ENCODE results near the gene MYD88. TPM values are rescaled to one million over a fixed set of nuclear protein-coding genes. Genes with fewer than 3 reads are reported as not detected.

The MYD88 gene
- total RNA-seq, 1 experiment from 2014 or later, result 14.8 TPM

DNA sequence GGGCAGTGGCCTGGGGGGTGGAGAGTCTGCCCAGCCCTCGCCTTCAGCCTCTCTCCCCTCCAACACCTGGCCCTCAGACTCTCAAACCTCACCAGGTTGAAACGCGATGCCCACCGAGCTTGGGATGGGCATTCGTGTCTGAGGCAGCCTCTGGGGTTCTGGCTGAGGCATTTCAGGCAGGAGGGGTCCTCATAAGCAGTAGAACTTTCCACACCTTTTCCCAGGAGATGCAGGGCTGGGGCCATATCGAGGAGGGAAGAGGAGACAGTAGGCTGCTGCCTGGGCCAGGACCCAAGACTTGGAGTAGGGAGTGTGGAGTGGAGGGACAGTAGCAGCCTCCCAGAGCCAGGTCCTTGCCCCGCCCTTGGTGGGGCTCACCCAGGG, 26.1 kb upstream of the MYD88 start:
- POLR2A ChIA-PET, result no interaction called here
- H3K4me3 ChIP-seq (replicated peaks in 1 of 2; ENCODE audit: low read depth in 1 of 2, low read length in 2 of 2), result no peak overlapping the region
- BruUV-seq (replicated peaks), result no TSS peak
- DNase-seq (ENCODE audit: low read depth, low spot score), result no peak
- TF ChIP-seq RAD21 (IDR thresholded peaks at IDR 0.05; ENCODE audit: low read depth) (no peak), EGR1 (IDR thresholded peaks at IDR 0.05; ENCODE audit: low read depth) (no peak), POLR2AphosphoS5 (IDR thresholded peaks at IDR 0.05; ENCODE audit: low read depth, low read length) (no peak)
- TF ChIP-seq, protein P1, sequence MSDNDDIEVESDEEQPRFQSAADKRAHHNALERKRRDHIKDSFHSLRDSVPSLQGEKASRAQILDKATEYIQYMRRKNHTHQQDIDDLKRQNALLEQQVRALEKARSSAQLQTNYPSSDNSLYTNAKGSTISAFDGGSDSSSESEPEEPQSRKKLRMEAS (IDR thresholded peaks at IDR 0.05), result no peak
- TF ChIP-seq, protein P2, sequence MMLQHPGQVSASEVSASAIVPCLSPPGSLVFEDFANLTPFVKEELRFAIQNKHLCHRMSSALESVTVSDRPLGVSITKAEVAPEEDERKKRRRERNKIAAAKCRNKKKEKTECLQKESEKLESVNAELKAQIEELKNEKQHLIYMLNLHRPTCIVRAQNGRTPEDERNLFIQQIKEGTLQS (IDR thresholded peaks at IDR 0.05), result no peak
- RAD21 ChIA-PET (ENCODE audit: low non-redundant PET in 1 of 2, low total read pairs in 2 of 2, uncharacterized antibody in 2 of 2, unreplicated experiment in 2 of 2), result no interaction called here
- H3K9me3 ChIP-seq (ENCODE audit: control insufficient read depth in 1 of 2, insufficient read depth in 1 of 2, low read depth in 1 of 2, low read length in 2 of 2), result no peaks in the 10 kb centered on the region
- no peaks in the 10 kb centered on the region for H3K36me3 ChIP-seq (ENCODE audit: control insufficient read depth in 1 of 2, insufficient read depth in 2 of 2, low read length in 2 of 2)
- CTCF ChIA-PET, result no interaction called here
- no peak for ATAC-seq
- no peak overlapping the region for H3K9ac ChIP-seq (ENCODE audit: low read length)
- no peaks in the 10 kb centered on the region for H3K27me3 ChIP-seq (ENCODE audit: insufficient read depth, low read length)
- intact Hi-C loops (cut with micrococcal nuclease), result loop anchor here (10.0 kb wide), 1 partner anchor 138 kb away; no protein-coding TSS in a partner anchor
- H3K4me2 ChIP-seq (ENCODE audit: low read length), result no peak overlapping the region
- H3K4me1 ChIP-seq (ENCODE audit: control insufficient read depth in 1 of 2, insufficient read depth in 2 of 2, low read length in 2 of 2), result peaks cover 5 to 8% of the 10 kb centered on the region in 2 experiments; a peak in 3 of 4 replicates
- H3K9me2 ChIP-seq (ENCODE audit: insufficient read depth), result no peaks in the 10 kb centered on the region
- no peak overlapping the region for H3K27ac ChIP-seq (ENCODE audit: low read depth, low read length)
- H4K20me1 ChIP-seq (ENCODE audit: insufficient read depth), result no peaks in the 10 kb centered on the region
- no peak overlapping the region for H2AFZ ChIP-seq (ENCODE audit: low read depth, low read length, poor library complexity, severe bottlenecking)
- H3K79me2 ChIP-seq (ENCODE audit: insufficient read depth, low read length), result no peaks in the 10 kb centered on the region

DNA sequence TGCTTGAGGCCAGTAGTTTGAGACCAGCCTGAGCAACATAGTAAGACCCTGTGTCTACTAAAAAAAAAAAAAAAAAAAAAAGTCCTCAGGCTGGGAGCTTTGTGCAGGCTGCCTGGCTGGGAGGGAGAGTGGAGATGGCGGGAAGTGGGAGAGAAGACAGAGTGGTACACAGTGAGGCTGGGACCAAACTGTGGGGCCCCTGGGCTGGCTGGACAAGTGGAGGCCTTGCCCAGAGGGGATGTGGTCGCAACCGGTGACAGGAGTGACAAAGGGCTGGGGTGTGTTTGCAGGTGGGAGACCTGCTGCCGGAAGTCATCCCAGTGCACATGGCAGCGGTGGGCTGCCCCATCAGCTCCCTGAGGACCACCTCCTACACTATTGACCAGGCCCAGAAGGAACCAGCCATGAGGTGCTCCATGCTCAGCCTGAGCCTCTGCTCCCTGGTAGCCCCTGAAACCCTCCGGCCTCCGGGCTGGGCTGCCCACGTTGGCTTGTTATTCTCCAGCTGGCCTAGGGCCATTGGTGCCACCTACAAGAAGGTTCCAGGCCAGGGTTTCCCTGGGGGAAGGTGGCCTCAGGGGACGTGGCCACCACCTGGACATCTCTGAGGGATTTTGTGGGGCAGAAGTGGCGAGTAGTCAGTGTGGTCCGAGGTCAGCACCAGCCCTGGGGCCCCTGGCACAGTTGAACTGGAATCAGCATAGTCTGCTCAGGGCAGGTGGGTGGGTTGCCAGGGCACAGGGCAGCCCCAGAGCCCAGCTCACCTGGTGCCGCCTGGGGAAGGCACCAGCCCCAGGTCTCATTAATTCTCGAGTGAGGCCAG, 24.2 kb upstream of the MYD88 start:
- Histone ChIP-seq H3K4me2 (ENCODE audit: low read length) (no peak overlapping the region), H3K9ac (ENCODE audit: low read length) (no peak overlapping the region), H3K4me3 (replicated peaks in 1 of 2; ENCODE audit: low read depth in 1 of 2, low read length in 2 of 2) (no peak overlapping the region), H3K4me1 (ENCODE audit: control insufficient read depth in 1 of 2, insufficient read depth in 2 of 2, low read length in 2 of 2) (peaks cover 5 to 11% of the 10 kb centered on the region in 2 experiments; a peak in 3 of 4 replicates), H4K20me1 (ENCODE audit: insufficient read depth) (no peaks in the 10 kb centered on the region), H3K27me3 (ENCODE audit: insufficient read depth, low read length) (no peaks in the 10 kb centered on the region), H3K9me2 (ENCODE audit: insufficient read depth) (no peaks in the 10 kb centered on the region), H3K79me2 (ENCODE audit: insufficient read depth, low read length) (no peaks in the 10 kb centered on the region), H3K36me3 (ENCODE audit: control insufficient read depth in 1 of 2, insufficient read depth in 2 of 2, low read length in 2 of 2) (no peaks in the 10 kb centered on the region), H3K9me3 (ENCODE audit: control insufficient read depth in 1 of 2, insufficient read depth in 1 of 2, low read depth in 1 of 2, low read length in 2 of 2) (no peaks in the 10 kb centered on the region), H3K27ac (ENCODE audit: low read depth, low read length) (no peak overlapping the region), H2AFZ (ENCODE audit: low read depth, low read length, poor library complexity, severe bottlenecking) (no peak overlapping the region)
- BruUV-seq (replicated peaks), result no TSS peak
- TF ChIP-seq JUND (IDR thresholded peaks at IDR 0.05), result no peak
- TF ChIP-seq FOSL1 (IDR thresholded peaks at IDR 0.05; ENCODE audit: low read depth), result no peak
- TF ChIP-seq SRF (IDR thresholded peaks at IDR 0.05; ENCODE audit: low read depth), result no peak
- TF ChIP-seq, protein P1 (IDR thresholded peaks at IDR 0.05), result no peak
- no peak for TF ChIP-seq SP1 (IDR thresholded peaks at IDR 0.05; ENCODE audit: low read depth)
- no peak for TF ChIP-seq RAD21 (IDR thresholded peaks at IDR 0.05; ENCODE audit: low read depth)
- TF ChIP-seq ZFX (IDR thresholded peaks at IDR 0.05), result no peak
- no peak for TF ChIP-seq CBX3 (IDR thresholded peaks at IDR 0.05; ENCODE audit: low read depth)
- no peak for TF ChIP-seq TCF7L2 (IDR thresholded peaks at IDR 0.05; ENCODE audit: borderline replicate concordance, extremely low read depth, insufficient read depth, insufficient read length)
- TF ChIP-seq, protein P3, sequence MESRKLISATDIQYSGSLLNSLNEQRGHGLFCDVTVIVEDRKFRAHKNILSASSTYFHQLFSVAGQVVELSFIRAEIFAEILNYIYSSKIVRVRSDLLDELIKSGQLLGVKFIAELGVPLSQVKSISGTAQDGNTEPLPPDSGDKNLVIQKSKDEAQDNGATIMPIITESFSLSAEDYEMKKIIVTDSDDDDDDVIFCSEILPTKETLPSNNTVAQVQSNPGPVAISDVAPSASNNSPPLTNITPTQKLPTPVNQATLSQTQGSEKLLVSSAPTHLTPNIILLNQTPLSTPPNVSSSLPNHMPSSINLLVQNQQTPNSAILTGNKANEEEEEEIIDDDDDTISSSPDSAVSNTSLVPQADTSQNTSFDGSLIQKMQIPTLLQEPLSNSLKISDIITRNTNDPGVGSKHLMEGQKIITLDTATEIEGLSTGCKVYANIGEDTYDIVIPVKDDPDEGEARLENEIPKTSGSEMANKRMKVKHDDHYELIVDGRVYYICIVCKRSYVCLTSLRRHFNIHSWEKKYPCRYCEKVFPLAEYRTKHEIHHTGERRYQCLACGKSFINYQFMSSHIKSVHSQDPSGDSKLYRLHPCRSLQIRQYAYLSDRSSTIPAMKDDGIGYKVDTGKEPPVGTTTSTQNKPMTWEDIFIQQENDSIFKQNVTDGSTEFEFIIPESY (IDR thresholded peaks at IDR 0.05; ENCODE audit: extremely low read depth, insufficient replicate concordance, low read length), result no peak
- TF ChIP-seq CEBPB (IDR thresholded peaks at IDR 0.05; ENCODE audit: low read depth), result no peak
- TF ChIP-seq POLR2AphosphoS5 (IDR thresholded peaks at IDR 0.05; ENCODE audit: low read depth, low read length), result no peak
- CTCF ChIA-PET, result no interaction called here
- RAD21 ChIA-PET (ENCODE audit: low non-redundant PET in 1 of 2, low total read pairs in 2 of 2, uncharacterized antibody in 2 of 2, unreplicated experiment in 2 of 2), result no interaction called here
- ATAC-seq (no peak), DNase-seq (ENCODE audit: low read depth, low spot score) (no peak)
- intact Hi-C loops (cut with micrococcal nuclease), result loop anchor here (10.0 kb wide), 1 partner anchor 139 kb away; no protein-coding TSS in a partner anchor
- POLR2A ChIA-PET, result no interaction called here
